GM12801 (cell line): ENCODE results near the gene MIER3.

Source experiments
- TF ChIP-seq, protein P1 (sequence below): IDR thresholded peaks from one replicate; pipeline ENCODE4 v1.5.1; 2011; ENCODE audit warnings: control low read depth; ENCODE audit not compliant: insufficient read length; ENCODE audit errors: extremely low read depth

The MIER3 gene, protein sequence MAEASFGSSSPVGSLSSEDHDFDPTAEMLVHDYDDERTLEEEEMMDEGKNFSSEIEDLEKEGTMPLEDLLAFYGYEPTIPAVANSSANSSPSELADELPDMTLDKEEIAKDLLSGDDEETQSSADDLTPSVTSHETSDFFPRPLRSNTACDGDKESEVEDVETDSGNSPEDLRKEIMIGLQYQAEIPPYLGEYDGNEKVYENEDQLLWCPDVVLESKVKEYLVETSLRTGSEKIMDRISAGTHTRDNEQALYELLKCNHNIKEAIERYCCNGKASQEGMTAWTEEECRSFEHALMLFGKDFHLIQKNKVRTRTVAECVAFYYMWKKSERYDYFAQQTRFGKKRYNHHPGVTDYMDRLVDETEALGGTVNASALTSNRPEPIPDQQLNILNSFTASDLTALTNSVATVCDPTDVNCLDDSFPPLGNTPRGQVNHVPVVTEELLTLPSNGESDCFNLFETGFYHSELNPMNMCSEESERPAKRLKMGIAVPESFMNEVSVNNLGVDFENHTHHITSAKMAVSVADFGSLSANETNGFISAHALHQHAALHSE

DNA sequence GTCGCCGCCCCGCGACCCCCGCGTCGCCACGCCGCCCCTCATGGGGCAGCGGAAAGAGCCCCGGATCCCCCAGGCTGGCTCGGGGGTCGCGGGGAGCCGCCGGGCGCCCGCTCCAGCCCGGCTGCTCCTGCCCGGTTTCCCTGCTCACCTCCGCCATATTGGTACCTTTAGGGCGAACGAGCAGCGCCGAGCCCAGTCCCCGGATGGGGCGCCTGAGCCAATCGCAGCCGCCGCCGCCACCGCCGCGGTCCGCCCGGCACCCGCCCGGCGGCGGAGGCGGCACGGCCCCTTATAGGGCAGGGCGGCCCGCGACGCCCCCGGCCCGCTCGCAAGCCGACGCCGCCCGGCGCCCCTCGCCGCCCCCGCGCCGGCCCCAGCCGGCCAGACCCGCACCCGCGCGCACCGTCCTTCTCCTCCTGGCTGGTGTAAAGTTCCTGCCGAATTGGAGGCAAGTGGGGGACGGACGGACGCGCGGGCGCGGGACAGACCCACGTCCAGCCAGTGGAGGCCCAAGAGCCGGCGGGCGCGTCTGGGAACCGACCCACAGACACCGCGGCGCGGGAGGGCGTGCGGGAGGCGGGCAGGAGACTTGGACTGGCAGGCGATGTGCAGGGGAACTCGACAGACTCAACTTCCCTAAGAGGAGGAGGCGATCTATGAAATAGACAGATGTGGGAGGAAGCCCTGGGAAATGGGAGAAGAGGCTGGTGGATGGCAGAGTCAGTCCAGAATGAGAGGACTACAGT lies at the start of gene MIER3:
MIER3 (minus strand) TSS at position 178 of the 746 bp plus-strand sequence; CDS start at position 157, 21 bp downstream.
- TF ChIP-seq, protein P1, sequence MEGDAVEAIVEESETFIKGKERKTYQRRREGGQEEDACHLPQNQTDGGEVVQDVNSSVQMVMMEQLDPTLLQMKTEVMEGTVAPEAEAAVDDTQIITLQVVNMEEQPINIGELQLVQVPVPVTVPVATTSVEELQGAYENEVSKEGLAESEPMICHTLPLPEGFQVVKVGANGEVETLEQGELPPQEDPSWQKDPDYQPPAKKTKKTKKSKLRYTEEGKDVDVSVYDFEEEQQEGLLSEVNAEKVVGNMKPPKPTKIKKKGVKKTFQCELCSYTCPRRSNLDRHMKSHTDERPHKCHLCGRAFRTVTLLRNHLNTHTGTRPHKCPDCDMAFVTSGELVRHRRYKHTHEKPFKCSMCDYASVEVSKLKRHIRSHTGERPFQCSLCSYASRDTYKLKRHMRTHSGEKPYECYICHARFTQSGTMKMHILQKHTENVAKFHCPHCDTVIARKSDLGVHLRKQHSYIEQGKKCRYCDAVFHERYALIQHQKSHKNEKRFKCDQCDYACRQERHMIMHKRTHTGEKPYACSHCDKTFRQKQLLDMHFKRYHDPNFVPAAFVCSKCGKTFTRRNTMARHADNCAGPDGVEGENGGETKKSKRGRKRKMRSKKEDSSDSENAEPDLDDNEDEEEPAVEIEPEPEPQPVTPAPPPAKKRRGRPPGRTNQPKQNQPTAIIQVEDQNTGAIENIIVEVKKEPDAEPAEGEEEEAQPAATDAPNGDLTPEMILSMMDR = no peak

DNA sequence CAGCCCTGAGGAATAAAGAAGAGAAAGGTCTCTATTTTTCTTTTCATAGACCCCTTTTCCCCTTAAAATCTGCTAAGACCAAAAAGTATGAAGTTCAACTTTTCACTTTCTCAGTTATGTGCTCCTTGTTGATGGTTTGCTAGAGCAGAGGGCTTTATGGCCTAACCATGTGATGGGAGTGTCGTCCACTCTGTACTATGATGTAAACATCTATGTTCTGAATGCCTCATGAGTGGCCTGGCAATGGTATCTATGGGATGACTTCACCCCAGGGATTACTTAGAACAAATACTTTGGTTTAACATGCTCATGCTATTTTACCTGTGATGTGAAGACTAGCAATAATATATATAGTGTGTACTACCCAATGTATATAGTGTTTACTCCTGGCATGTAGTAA lies 43.7 kb upstream of the MIER3 start:
- TF ChIP-seq, protein P1 = no peak

GRCh38 chr5:56993241-56993640 lies 41.3 kb upstream of the MIER3 start:
- TF ChIP-seq, protein P1 = no peak

- TF ChIP-seq, protein P1 = no peak
Observed at GRCh38 chr5:56989676-56990075, 37.8 kb upstream of the MIER3 start.

DNA sequence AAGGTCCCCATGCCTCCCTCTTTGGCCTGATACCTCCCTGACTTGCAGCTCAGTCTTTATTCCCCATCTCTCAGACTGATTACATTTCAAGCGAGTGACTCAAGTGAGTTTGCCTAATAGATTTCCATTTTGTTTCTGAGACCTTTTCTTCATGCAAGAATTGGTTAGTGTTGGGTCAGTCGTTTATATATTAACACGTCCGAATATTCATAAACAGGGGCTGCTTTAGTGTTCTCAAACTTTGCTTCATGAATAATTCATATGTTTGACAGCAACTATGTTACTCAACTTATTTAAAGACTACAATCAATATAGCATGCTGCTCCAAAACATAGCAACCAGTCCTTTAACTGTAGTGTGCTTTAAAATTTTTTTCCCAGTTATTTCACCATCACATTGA lies 36.6 kb upstream of the MIER3 start:
- TF ChIP-seq, protein P1 = no peak

GRCh38 chr5:56987171-56987570 lies 35.2 kb upstream of the MIER3 start:
- TF ChIP-seq, protein P1 = no peak

DNA sequence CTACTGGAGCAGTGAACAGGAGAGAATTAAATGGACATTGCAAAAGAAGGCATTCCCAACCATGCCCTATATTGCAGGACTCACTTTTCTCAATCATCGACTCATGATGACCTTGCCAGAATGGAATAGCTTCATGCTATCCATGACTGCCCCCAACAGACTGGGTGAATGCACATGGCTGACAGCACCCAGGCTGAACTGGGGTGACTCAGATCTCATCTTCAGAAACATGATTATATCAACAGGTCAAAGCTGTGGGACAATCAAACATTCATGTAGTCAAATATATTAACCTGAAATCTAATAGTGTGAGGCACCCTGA lies 34.7 kb upstream of the MIER3 start:
- TF ChIP-seq, protein P1 = no peak
